Measurements from ENCODE around the gene VASP.

The VASP gene

DNA sequence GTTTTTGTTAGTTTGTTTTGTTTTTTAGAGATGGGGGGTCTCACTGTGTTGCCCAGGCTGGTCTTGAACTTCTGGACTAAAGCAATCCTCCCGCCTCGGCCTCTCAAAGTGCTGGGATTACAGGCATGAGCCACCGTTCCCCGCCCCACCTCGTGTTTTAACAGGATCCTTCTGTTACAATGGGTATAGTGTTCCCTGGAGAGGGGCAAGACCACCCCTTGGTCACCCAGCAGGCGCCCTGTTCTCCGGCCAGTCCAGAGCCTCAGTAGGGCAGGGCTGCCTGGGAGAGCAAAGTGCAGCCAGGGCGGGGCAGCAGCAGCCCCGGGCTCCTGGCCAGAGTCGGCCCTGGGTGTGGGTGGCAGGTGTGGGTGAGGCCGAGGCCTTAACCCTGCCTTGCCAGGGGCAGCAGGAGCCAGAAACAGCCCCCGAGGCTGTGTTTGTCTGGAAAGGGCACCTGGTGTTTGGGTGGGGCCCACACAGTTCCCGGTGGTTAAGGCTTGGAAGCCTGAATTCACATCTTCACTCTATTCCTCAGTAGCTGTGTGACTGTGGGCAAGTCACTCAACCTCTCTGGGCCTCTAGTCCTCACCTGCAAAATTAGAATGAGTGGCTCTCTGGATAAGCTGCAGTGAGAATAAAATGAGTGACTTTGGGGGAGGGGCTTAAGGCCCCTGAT lies 7.2 kb downstream of the VASP start:
- in situ Hi-C loops (cut with MboI; ENCODE audit: low sequenced_read_pairs): no loop called here

DNA sequence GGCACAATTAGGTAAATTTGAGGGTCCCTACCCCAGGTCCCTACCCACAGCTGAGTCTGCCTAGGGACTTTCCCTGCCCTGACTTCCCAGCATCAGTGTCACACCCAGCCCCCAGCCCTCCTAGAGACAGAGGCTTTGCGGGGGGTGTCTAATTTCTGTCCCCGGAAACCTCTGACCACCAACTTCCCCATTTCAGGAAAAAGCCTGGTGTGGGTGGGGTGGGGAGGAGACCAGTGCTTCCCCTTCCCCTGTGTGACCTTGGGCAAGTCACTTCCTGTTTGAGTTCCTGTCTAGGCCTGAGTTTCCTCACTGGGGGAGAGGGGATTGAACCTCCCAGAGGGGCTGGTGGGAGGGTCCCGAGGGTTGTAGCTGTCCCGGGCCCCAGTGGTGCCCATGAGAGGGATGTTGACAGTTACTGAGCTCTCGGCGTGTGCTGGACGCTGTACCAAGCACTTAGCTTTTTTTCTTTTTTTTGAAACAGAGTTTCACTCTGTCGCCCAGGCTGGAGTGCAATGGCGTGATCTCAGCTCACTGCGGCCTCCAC lies 7.9 kb downstream of the VASP start:
- in situ Hi-C loops (cut with MboI; ENCODE audit: low sequenced_read_pairs): no loop called here

DNA sequence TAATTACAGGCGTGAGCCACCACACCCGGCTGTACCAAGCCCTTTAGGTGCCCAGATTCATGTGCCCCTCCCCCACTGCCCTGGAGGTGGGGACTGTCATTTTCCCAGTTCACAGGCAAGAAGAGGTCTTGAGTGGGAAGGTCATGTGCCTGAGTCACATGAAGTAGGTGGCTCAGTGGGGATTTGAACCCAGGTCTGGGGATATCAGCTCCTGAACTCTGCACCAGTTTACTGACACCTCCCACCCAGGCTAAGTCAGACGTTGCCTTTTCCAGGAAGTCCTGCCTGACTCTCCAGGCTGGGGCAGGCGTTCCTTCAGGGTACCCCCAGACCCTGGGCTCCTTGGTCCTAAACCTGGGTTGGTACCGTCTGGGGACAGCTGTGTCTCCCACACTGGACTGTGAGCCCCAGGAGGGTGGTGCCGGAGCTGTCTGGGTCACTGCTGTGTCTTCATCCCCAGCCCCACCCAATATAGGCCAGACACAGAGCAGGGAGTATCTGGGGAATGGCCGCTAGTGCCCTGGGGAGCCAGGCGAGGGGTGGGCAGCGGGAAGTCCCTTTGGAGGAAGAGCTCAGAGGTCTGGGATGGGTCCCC lies 8.6 kb downstream of the VASP start:
- in situ Hi-C loops (cut with MboI; ENCODE audit: low sequenced_read_pairs): no loop called here

DNA sequence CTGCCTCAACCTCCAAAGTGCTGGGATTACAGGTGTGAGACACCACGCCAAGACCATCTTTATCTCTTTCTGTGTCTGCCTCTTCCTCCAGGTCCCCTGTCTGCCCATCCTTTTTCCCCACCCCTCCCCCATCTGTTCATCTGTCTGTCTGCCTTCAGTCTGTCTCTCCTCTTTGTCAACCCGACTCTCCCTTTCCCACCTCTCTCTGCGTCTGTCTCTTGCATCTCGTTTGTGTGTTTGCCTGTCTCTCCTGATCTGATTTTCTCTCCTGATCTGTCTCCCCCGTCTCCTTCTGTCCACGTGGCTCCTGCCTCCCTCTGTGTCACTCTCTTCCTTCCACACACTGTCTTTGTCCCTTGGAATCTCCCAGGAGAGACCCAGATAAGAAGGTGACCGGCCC lies 10.0 kb downstream of the VASP start:
- in situ Hi-C loops (cut with MboI; ENCODE audit: low sequenced_read_pairs): no loop called here

DNA sequence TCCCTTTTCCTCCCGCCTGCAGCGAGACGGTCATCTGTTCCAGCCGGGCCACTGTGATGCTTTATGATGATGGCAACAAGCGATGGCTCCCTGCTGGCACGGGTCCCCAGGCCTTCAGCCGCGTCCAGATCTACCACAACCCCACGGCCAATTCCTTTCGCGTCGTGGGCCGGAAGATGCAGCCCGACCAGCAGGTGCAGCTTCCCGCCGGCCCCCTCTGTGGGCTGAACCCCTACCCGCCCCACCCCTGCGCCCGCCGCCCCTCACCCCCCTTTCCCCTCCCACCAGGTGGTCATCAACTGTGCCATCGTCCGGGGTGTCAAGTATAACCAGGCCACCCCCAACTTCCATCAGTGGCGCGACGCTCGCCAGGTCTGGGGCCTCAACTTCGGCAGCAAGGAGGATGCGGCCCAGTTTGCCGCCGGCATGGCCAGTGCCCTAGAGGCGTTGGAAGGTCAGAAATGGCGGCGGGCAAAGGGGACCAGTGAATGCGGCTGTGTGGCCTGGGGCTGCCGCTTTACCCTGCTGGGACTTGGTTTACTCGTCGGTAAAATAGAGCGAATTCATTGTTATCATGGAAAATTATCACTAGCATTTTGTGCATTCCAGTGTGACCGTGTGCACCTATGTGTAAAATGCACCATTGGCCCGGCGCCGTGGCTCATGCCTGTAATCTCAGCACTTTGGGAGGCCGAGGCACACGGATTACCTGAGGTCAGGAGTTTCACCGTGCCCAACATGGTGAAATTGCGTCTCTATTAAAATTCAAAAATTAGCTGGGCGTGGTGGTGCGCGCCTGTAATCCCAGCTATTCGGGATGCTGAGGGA lies 10.6 kb downstream of the VASP start:
- in situ Hi-C loops (cut with MboI; ENCODE audit: low sequenced_read_pairs): no loop called here

DNA sequence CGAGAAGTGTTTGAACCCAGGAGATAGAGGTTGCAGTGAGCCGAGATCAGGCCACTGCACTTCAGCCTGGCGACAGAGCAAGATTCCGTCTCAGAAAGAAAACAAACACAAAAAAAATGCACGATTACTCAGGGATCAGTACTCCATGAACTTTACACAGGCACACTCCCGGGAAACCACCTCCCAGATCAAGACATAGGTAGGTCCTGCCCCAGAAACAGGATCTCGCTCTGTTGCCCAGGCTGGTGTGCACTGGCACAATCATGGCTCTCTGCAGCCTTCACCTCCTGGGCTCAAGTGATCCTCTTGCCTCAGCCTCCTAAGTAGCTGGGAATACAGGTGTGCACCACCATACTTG lies 11.2 kb downstream of the VASP start:
- in situ Hi-C loops (cut with MboI; ENCODE audit: low sequenced_read_pairs): no loop called here

DNA sequence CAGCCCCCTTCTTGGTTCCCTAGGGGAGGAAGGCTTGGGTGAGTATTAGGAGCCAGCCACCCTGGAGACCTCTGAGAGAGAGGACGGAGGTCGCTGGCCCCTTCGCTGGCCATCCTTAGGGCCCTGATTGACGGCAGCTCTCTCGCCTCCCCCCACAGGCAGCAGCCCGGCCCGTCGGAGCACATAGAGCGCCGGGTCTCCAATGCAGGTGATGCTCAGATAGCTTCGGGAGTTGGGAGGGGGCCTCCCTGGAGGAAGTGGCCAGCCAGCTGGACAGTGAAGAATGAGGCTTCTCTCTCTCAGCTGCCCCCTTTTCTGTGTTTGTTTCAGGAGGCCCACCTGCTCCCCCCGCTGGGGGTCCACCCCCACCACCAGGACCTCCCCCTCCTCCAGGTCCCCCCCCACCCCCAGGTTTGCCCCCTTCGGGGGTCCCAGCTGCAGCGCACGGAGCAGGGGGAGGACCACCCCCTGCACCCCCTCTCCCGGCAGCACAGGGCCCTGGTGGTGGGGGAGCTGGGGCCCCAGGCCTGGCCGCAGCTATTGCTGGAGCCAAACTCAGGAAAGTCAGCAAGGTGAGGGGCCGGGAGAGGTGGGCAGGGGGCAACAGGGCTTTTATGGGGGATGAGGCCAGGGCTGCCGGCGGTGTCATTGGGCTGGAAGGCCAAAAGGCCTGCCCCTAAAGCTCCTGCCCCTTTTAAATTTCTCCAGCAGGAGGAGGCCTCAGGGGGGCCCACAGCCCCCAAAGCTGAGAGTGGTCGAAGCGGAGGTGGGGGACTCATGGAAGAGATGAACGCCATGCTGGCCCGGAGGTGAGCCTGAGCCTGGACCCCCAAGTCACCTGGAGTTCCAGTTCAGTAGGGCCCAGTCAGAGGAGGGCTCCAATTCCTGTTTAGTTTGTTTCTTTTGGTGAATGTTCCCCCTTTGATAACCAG lies 15.0 kb downstream of the VASP start:
- in situ Hi-C loops (cut with MboI; ENCODE audit: low sequenced_read_pairs): no loop called here

DNA sequence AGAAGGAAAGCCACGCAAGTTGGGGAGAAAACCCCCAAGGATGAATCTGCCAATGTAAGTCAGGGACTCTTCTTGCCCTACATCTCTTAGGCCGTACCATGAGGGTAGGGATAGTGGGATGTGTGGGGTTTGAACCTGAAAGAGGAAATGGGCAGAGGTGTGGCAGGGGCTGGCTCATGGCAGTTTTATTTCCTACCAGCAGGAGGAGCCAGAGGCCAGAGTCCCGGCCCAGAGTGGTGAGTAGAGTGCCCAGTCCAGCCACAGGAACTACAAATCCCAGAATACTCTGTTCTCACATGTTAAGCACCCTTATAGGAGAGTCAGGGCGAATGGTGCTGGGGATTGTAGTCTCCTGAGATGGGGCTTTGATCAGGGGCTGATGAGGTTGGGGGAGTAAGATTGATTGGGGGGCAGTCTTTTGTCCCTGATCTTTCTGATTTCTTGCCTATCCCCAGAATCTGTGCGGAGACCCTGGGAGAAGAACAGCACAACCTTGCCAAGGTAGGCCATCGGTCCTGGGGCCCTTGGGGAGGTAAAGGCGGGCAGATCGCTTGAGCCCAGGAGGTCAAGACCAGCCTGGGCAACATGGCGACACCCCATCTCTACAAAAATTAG lies 16.5 kb downstream of the VASP start:
- in situ Hi-C loops (cut with MboI; ENCODE audit: low sequenced_read_pairs): no loop called here

DNA sequence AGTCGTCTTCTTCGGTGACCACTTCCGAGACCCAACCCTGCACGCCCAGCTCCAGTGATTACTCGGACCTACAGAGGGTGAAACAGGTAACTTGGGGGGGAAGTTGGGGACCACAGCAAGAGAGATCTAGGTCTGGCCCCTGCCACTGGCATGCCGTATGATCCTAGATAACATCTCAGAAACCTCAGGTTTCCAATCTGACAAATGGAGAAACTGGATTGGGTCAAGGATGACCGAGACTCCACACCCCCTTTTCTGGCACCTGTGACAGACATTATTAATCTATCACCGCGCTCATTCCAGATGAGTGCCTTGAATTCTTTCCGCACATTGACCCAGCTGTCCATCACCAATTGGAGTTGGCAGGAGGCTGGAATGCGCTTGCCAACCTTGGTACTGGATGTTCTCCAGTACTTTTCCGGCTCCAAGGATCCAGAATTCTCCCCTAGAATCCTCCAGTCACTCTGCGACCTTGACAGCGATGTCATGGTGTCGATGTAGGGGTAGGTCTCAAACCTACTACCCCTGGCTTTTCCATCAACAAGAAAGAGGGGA lies 17.4 kb downstream of the VASP start:
- in situ Hi-C loops (cut with MboI; ENCODE audit: low sequenced_read_pairs): no loop called here

DNA sequence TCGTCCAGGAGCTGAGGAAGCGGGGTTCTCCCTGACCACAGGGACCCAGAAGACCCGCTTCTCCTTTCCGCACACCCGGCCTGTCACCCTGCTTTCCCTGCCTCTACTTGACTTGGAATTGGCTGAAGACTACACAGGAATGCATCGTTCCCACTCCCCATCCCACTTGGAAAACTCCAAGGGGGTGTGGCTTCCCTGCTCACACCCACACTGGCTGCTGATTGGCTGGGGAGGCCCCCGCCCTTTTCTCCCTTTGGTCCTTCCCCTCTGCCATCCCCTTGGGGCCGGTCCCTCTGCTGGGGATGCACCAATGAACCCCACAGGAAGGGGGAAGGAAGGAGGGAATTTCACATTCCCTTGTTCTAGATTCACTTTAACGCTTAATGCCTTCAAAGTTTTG lies 18.9 kb downstream of the VASP start:
- in situ Hi-C loops (cut with MboI; ENCODE audit: low sequenced_read_pairs): no loop called here

DNA sequence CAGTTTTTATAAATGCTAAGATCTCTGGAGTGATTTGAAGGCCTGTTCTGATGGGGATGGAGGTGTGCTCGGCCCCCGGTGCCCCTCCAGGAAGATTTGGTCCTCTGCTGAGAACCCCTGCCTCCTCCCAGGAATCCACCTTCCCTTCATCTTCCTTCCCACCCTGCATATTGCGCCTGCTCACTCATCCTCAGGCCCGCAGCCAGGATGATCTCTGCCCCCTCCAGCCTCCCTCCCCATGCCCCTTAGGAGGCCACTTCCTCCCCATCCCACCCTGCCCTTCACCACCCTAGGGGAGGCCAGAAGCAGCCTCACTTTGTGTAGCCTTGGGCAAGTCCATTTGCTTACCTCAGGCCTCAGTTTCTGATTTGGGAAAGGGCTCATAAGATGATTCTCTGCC lies 19.7 kb downstream of the VASP start:
- in situ Hi-C loops (cut with MboI; ENCODE audit: low sequenced_read_pairs): no loop called here

DNA sequence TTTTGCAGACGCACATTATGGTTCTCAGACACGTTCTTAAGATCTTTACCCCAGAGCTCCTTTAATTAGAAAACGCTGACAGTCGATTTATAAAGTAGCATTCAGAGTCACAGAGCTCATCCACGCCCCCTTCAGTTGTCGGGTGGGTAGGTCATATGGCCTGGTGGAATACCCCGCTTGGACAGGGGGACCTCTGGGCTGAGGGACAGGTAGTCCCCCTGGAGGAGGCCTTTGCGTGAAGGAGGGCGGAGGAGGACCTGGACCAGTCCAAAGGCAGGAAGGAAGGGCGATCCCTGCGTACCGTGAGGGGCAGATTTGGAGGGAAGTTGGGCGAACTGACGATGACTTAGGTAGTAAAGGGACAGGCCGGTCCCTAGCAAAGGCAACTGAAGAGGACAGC lies 20.5 kb downstream of the VASP start:
- in situ Hi-C loops (cut with MboI; ENCODE audit: low sequenced_read_pairs): no loop called here

DNA sequence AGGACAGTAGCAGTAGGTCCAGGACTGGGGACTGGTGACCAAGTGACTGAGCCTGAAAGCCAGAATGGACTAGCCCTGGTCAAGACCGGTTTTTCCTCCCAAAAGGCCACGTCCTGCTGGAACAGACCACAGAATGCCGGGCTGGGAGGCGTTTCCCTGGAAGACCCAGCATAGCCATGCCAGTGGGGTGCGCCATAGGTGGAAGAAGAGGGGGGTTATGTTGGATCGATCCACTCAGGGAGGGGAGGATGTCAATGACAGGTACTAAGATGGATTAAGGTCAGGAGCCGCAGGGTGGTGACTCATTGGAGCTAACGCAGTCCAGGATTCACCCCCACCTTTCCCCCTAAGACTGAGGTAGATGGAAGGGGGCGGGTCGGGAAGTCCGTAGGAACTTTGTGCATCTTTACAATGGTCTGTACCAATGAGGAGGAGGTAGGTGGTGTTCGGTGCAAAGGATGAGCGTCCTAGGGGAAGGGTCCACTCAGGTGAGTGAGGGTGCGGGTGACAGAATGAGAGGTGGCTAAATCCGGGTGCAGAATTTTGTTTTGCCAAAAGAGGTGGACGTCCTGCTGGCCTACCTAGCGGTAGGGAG lies 21.0 kb downstream of the VASP start:
- in situ Hi-C loops (cut with MboI; ENCODE audit: low sequenced_read_pairs): no loop called here

DNA sequence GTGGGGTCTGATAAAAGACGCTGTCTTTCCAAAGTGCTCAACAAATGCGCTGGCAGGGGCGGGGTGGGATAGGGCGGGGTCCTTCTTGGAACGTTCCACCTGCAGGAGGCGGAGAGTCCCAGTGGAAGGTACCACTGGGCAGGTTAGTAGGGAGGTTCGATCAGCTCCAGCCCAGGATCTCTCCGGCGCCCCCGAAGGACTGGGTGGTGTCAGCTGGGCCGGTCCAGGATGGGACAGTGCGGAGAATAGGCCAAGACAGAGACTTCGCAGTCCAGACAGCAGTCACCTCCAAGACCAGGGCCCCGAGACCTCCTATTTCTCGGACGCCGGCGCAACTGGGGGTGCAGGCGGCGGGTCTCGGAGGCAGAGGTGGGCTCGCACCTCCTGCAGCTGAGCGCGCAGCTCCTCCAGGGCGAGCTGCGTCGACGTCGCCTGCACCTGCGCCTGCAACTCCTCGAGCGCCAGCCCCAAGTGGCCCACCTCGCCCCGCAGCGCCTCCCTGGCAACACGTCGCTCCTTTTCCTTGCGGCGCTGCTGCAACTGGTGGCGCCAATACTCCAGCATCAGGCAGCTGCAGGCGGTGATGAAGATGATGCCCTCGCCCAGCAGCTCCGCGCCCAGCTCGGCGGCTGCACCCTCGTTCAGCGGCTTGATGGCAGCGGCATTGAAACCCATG lies 21.6 kb downstream of the VASP start:
- in situ Hi-C loops (cut with MboI; ENCODE audit: low sequenced_read_pairs): no loop called here

DNA sequence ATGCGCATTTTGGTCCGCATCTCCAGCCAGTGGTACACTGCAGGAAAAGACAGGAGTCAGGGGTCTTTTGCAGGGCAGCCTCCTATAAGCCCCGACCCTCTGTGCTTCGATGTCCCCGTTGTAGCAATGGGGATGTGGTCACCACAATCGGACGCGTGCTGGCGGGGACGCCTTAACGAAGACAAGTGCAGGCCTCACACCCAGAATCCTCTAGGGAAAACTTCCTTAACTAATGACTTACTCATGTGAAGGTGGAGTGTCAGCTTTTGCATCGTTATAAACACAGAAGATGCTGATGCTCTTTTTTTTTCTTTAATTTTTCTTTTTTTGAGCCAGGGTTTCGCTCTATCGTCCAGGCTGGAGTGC lies 22.1 kb downstream of the VASP start:
- in situ Hi-C loops (cut with MboI; ENCODE audit: low sequenced_read_pairs): no loop called here

DNA sequence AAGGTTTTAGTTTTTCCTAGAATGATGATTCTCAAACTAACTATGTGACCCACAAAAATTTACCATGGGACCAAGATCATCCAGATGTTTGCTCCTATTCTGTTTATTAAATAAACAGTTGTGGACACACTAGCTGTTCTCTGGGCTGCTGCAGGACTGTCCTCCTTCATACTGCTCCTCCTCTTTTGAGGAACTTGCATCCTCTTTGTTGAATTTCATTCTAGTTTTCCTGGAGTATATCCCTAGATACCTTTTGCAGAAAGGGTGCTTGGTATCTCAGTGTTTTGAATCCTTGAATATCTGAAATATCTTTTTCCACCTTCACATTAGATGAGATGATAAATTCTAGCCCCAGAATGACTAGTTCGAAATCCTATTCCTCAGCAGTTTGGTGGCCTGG lies 24.1 kb downstream of the VASP start:
- in situ Hi-C loops (cut with MboI; ENCODE audit: low sequenced_read_pairs): no loop called here

DNA sequence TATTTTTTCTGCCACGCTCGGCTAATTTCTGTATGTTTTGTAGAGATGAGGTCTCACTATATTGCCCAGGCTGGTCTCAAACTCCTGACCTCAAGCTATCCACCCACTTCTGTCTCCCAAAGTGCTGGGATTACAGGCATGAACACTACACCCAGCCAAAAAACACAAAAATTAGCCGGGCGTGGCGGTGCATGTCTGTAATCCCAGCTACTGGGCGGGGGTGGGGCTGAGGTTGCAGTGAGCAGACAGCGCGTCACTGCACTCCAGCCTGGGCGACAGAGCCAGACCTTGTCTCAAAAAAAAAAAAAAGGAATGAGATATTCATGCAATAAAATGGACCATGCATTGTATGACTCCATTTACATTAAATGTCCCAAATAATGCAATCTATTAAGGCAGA lies 32.2 kb downstream of the VASP start:
- in situ Hi-C loops (cut with MboI; ENCODE audit: low sequenced_read_pairs): no loop called here

DNA sequence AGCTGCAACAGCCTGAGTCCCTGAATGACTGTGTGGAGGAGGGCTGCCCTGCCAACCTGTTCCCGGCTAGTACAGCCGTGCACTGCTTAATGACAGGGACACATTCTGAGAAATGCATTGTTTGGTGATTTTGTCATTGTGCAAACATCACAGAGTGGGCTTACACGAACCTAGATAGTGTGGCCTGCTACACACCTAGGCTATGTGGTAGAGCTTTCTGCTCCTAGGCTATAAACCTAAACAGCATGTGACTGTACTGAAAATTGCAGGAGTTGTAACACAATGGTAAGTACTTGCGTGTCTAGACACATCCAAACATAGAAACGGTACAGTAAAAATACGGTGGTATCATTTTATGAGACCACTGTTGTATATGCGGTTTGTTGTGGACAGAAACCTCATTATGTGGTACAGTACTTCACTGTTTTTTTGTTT lies 35.0 kb downstream of the VASP start:
- in situ Hi-C loops (cut with MboI; ENCODE audit: low sequenced_read_pairs): no loop called here

DNA sequence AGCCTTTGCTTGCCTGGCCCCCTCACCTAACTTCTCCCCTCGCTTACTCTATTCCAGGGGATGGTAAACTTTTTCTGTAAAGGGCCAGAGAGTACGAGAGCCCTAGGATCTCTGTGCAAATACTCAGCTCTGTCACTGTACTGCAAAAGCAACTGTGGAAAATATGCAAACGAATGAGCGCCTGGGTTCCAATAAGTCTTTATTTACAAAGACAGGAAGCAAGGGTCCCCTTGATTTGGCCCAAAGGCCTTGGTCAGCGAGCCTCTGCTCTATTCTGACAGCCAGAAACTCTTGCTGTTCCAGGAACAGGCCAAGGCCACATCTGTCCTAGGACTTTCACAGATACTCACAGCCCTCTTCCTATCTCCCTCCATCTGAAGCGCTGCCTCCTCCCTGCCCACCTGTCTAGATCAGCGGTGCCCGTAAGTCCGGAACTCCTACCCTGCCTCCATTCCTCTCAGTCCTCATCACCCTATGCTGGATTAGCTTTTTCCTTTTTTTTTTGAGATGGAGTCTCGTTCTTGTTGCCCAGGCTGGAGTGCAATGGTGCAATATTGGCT lies 40.0 kb downstream of the VASP start:
- in situ Hi-C loops (cut with MboI; ENCODE audit: low sequenced_read_pairs): no loop called here
